ENCODE results near the gene NQO1.
"Not testable (repeated sequence)": the region's sequence is repeated elsewhere in the genome, so short reads cannot be mapped to it uniquely, and the experiment has no call there.

NQO1 gene

DNA sequence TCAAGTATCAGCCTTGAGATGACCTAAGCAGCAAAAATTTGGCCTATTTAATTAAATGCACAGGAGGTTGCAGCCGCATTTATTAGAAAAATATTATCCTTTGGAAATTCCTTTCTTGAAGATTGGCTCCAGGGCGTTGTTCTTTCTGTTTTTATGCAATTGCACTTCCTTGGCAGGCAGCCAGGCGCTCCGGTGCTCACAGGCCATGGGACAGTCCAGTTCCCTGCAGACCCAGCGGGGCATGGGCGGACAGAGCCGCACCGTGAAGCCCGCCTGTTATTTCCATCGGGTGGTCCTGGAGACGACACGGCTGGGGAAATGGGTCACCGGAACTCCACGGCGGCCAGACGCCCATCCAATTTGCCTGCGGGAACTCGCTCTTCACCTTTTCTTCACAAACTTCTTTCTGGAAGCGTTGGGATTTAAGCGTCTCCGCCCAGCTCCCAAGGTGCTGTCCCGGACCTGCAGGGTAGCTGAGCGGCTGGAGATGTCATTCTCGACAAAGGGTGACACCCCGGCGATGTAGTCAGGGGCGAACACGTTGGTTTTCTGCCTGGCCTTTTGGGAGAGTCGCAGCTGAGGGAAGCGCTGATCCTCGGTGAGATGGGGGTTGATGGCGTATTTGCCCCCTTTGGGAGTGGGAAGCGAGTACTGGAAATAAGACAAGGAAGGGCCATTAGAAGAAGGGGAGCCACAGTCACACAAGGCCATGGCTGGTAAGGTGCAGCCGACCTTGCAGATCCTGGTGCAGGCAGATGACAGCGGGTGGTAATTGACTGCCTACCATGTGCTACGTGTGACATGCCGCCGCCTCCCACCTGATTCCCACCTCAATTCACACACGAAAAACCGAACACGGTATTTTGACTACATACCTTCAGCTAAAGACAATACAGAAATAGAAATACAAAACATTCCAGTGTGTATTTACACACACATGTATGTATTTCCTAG, 15.9 kb upstream of the NQO1 start:
- DNase-seq, result no peak

DNA sequence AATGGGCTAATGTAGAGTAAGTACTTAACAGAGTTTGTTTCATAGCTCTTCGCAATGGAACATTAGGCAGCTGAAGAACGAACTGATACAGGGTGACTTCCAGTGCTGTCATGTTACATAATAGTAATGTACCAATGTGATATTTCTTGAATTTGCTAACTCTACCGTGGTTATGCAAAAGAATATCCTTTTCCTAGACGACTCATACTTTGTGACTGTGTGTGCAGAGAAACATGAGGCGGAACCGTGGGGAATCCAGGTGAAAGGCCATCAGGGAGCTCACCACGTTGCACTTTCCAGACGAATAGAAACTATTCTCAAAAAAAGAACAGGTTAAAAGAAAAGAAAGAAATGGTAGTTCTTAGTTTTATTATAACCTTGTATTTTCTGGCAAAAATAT, 15.2 kb upstream of the NQO1 start:
- DNase-seq, result no peak

DNA sequence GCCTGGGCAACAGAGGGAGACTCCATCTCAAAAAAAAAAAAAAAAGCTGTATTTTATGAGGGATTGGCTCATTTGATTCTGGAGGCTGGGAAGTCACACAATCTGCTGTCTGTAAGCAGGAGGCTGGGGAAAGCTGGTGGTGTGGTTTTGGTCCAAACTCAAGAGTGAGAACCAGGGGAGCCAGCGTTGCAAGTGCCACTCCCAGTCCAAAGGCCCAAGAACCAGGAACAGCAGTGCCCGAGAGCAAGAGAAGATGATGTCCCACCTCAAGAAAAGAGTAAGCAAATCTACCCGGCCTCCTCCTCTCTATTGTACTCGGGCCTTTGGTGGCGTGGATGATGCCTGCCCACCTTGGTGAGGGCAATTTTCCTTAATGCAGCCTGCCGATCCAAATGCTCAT, 5.7 kb upstream of the NQO1 start:
- no peak for DNase-seq

DNA sequence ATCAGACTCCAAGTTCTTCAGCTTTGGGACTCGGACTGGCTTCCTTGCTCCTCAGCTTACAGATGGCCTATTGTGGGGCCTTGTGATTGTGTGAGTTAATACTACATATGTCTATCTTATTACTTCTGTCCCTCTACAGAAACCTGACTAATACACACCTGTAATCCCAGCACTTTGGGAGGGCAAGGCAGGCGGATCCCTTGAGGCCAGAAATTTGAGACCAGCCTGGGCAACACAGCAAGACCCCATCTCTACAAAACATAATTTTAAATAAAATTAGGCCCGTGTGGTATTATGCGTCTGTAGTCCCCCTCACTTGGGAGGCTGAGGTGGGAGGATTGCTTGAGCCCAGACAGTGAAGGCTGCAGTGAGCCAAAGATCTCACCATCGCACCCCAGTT, 4.9 kb upstream of the NQO1 start:
- not testable (repeated sequence) for DNase-seq

DNA sequence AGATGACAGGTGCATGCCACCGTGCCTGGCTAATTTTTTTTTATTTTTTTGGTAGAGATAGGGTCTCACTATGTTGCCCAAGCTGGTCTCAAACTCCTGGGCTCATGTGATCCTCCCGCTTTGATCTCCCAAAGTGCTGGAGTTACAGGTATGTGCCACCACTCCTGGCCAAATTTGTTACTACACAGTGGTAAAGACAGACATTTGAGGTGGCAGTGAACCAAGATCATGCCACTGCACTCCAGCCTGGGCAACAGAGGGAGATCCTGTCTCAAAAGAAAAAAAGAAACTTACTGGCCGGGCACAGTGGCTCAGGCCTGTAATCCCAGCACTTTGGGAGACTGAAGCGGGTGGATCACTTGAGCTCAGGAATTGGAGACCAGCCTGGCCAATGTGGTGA, 2.7 kb upstream of the NQO1 start:
- DNase-seq, result not testable (repeated sequence)

DNA sequence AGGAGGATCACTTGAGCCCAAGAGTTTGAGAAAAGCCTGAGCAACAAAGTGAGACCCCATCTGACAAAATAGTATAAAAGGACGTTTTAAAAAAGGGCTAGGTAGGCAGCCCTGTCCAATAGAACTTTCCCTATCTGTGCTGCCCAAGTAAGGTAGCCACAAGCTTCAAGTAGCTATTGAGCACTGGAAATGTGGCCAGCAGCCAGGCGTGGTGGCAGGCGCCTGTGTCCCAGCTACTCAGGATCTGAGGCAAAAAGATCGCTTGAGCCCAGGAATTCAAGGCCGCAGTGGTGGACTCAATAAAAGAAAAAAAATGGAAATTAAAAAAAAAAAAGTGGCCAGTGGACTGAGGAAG, 1.5 kb upstream of the NQO1 start:
- DNase-seq, result no peak

DNA sequence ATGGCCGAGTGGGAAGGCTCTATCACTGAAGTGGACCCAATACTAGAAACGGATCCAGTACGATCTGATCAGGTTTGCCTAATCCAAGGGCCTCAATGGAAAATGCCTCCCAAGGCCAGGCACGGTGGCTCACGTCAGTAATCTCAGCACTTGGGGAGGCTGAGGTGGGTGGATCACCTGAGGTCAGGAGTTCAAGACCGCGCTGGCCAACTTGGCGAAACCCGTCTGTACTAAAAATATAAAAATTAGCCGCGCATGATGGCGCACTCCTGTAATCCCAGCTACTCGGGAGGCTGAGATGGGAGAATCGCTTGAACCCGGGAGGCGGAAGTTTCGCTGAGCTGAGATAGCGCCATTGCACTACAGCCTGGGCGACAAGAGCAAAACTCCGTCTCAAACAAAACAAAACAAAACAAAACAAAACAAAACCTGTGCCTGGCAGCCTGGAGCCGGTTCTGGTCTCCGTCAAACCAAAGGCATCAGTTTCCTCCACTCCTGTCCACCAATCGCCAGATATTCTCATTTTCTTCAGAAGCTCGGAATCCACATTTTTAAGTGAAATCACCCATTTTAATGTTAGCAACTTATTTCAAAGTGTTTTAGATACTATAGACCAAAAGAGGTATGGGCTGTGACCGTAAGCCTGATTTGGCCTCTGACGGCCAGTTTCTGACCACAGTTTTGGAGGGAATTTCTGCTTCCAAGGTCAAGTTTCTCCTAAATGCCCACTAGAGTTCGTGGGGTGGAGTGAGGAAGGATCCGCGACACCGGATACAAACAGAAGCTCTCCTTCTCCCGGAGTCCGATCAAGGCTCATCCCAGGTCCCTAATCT, 664 bp downstream of the NQO1 start:
- DNase-seq, result no peak

DNA sequence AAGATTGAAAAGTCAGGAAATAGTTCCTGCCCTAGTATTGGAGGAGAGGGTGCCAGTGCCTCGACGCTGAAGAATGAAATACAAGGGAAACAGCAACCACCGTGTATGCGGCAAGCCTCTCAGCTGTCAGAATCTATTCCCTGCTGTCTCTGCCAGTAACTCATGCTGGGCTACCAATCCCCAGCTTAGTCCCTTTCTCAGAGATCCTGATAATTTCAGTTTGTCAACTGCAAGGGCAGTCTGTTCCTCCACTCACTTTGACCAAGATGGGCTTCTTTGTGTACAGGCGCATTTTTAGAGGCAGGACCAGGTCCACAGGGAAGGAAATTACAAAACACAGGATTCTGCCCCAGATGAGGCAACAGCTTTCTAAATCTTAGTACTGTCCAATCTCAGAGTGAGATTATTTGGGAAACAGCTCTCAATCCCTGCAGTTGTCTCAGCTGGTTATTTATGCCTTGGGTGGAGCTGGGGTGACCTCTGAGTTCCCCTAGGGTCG, 1.3 kb downstream of the NQO1 start:
- DNase-seq, result no peak

DNA sequence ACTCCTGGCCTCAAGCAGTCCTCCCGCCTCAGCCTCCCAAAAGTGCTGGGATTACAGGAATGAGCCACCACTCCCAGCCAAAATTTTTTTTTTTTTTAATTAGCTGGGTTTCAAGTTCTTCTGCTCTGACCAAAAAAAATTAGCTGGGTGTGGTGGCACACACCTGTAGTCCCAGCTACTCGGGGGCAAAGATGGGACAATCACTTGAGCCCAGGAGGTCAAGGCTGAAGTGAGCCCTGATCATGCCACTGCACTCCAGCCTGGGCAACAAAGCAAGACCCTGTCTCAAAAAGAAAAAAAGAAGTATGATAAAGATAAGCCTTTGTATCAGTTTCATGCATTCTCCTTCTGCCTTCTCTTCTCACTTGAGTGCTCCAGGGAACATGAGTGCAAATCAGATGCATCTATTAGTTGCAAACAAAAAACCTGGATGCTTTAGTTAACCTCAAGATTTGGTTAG, 1.9 kb downstream of the NQO1 start:
- no peak for DNase-seq

DNA sequence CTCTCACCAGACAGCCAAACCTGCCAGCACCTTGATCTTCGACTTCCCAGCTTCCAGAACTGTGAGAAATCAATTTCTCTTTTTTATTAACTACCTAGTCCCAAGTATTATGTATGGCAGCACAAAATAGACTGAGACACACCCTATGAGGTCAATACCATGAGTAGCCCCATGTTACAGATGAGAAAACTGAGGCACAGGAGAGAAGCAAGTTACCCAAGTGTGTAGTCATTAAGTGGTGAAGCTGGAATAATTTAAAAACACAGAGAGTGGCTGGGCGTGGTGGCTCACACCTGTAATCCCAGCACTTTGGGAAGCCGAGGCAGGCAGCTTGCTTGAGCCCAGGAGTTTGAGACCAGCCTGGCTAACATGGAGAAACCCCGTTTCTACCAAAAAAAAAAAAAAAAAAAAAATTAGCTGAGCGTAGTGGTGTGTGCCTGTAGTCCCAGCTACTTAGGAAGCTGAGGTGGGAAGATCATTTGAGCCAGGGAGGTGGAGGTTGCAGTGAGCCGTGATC, 4.9 kb downstream of the NQO1 start:
- DNase-seq, result no peak

DNA sequence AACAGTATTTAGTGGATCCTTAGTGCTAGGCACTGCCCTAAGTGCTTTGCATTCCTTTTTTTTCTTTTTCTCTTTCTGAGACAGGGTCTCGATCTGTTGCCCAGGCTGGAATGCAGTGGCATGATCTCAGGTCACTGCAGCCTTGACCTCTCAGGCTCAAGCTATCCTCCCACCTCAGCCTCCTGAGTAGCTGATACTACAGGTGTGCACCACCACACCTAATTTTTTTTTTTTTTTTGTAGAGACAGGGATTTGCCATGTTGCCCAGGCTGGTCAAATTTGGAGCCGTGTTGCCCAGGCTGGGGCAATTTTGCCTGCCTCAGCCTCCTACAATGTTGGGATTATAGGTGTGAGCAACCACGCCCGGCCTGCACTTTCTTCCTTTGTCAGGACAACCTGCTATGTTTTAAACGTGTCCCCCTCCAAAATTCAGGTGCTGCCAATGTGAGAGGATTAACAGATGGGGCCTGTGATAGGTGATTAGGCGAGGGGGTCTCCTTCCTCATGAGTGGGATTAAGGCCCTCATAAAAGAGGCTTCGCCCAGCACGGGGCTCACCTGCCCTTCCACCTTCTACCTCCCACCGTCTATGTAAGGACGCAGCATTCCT, 5.4 kb downstream of the NQO1 start:
- no peak for DNase-seq

DNA sequence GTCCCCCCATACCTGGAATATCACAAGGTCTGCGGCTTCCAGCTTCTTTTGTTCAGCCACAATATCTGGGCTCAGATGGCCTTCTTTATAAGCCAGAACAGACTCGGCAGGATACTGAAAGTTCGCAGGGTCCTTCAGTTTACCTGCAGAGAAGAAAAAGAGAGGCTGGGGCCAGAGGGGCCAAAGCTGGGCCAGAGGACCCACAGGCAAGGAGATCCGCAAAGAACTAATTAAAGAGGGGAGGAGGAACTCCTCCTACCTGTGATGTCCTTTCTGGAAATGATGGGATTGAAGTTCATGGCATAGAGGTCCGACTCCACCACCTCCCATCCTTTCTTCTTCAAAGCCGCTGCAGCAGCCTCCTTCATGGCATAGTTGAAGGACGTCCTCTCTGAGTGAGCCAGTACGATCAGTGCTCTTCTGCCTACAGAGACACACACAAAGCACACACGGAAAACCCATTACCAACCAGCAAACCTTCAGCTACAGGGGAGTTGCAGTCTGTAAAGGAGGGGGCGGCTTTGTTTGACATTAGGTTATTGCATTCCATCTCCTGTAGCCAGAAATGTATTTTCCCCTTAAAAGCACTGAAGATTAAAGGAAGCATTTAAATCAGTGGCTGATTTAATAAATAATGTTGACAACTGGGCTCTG, 8.1 kb downstream of the NQO1 start:
- DNase-seq, result no peak

DNA sequence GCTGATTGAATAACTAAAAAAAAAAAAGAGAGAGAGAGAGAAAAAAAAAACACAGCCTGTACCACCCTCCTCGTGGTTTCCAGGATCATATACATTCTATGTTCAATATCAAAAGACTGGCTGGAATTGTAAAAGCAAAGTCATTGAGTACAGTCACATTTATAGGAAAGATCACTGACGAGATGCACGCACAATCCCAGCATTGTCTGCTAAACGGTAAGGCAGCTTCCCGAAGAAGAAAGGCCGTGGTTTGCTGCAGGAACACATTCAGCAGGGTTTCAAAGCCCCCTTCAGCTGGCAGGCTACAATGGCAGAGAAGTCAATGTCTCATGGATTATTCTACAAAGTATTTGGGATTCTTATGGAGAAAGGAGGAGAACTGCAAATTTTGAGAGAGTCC, 9.3 kb downstream of the NQO1 start:
- no peak for DNase-seq

DNA sequence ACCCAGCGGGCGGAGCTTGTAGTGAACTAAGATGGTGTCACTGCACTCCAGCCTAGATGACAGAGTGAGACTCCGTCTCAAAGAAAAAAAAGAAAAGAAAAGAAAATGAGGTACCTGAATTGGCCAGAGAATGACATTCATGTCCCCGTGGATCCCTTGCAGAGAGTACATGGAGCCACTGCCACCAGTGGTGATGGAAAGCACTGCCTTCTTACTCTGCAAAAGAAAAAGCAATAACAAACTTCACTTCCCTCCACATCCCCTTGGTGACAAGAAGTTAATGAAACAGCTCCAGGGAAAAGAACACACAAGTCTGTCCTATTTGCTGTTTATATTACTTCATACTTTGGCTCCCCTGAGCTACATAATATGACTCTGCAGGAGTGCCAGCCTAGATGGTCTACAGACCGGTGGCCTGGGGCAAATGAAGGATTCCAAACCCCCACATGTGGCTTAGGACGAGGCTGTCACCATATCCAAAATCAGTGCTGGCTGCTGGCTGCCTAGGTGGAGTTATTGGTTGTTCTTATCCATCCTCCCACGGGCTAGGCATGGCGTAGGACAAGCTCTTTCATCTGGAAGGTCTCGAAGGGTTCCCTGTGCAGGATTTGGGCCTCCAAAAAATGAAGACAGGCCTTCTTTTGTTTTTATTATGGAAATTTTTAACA, 13.3 kb downstream of the NQO1 start:
- DNase-seq, result no peak

DNA sequence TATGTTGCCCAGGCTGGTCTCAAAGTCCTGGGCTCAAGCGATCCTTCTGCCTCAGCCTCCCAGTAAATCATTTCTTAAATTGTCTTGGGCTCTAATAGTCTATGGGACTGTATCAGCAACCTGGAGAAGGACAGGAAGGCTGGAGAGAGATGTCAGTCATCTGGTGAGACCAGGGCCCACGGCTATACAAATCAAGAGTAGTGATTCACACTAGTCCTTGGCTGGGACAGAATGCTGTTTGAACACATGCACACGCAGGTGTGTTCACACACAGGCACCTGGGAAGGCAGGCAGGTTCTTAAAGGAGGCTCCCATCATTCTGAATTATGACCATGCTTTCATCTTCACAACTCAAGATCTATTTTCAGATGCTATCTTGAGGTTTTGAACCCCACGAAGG, 14.1 kb downstream of the NQO1 start:
- DNase-seq, result no peak

DNA sequence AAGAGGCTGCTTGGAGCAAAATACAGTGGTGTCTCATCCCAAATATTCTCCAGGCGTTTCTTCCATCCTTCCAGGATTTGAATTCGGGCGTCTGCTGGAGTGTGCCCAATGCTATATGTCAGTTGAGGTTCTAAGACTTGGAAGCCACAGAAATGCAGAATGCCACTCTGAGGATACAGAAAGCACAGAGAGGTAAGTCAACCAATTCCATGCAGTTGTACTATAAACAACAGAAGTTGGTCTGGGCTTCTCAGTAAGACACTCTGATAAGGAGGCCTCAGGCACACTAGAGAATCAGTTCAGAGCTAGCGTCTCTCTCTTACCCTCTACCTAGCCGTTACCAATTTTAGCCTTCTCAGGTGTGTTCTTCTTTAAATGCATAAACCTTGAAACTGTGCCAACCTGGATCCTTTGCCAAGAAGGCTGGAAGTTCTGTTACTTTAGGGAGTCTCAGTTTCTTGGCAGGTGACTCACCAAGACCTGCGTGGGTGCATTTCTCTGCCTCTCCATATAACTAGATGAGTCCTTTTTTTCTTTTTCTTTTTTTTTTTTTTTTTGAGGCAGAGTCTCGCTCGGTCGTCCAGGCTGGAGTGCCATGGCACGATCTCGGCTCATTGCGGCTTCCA, 15.1 kb downstream of the NQO1 start:
- no peak for DNase-seq

DNA sequence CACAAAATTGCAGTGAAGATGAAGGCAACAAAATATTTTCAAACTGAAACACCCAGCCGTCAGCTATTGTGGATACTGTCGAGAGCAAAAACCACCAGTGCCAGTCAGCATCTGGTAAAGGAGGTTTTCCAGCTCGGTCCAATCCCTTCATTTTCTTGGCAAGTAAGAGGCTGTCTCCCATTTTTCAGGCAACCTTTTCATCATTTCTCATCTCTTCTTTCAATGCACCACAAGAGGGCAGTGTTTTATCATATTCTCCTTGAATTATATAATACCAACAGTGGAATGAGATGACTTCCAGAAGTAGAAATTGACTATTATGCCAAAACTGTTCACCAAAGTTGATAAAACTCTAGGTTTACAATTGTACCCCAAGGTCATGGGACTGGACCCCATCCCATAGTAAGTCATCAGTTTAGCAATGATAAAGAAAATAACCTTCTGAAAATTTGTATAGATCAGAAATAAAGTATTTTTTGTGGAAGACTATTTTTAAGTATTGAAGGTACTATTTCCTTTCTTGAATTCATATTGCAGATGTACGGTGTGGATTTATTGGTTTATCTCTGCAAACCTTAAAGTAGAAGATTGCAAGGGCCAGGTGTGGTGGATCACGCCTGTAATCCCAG, 16.8 kb downstream of the NQO1 start:
- DNase-seq, result peak; percentile 73

DNA sequence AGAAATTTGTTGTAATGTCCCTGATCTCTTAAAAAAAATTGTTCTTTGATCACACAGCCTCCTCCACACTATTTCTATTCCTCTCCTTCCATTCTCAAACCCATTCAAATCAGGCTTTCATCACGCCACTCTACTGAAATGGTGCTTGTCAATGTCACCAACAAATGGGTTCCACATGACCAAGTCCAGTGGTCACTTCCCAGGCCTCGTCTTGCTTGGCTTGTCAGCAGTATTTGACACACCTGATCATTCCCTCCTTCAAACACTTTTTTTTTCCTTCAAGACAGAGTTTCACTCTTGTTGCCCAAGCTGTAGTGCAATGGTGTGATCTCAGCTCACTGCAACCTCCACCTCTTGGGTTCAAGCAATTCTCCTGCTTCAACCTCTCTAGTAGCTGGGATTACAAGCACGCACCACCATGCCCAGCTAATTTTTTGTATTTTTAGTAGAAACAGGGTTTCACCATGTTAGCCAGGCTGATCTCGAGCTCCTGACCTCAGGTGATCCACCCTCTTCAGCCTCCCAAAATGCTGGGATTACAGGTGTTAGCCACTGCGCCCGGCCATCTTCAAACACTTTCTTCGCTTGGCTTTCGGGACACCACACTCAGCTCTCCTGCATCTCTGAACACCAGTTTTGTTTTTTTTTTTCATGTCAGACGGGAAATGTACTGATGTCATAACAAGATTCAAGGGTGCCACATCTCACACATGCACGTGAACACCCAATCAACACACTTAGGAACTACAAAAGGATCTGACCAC, 18.3 kb downstream of the NQO1 start:
- DNase-seq, result no peak

DNA sequence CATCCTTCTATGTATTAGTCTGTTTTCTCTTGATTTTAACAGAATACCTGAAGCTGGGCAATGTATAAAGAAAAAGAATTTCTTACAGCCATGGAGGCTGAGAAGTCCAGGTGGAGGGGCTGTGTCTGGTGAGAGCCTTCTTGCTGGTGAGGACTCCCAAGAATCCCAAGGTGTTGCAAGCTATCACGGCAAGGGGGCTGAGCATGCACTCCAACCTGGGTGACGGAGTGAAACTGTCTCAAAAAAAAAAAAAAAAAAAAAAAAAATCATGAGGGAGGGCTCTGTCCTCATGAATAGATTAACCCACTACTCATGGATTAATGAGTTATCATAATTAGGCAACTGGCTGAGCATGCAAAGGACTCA, 19.4 kb downstream of the NQO1 start:
- DNase-seq, result no peak

DNA sequence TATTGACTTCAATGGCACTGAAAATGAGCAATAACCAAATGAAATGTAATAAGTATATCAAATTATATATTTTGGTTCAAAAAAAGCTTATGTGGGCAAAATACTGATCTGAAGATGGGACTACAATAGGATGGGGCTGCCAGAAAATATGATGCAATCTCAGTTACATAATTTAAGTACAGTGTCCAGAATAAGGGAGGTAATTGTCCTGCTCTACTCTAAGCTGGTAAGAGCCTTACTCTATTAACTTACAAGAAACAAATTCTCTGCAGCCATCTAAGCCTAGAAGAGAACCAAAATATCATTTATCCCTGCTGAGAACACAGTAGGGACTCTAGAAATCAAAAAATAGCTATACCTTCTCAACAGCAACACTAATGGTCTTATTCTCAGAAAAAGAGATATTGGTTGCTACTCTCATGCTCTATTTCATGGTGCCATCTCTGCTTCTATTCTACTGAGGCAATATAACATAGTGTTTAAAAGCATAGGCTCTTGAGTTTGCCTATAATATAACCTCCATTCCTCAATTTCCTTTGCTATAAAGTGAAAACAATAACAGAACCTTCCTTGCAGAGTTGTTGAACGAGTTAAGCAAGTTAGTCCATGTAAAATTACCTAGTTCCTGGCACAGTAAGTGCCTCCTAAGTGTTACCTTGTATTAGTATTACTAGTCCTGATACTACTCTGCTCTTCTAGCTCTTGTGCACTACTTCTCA, 19.9 kb downstream of the NQO1 start:
- no peak for DNase-seq

Data from CD4-positive, alpha-beta T cell treated with Interleukin-12 subunit alpha and Interleukin-12 subunit beta, for 1 hour (primary cell).